SK-N-SH treated with all-trans-retinoic acid at 6 μM for 48 hours (cell line): ENCODE results near the gene XAB2.

Source experiments
- ARNTL ChIP-seq: fragments of 450-650 bp; formaldehyde crosslinking; IDR thresholded peaks from 2 replicates; pipeline ENCODE4 v1.5.0; 2020; ENCODE audit warnings: low read depth, mild to moderate bottlenecking, moderate library complexity, borderline replicate concordance
- BACH2 ChIP-seq: fragments of 250-450 bp; sonication (Bioruptor Pico); IDR thresholded peaks from 2 replicates; pipeline ENCODE4 v1.9.0; 2021; ENCODE audit warnings: mild to moderate bottlenecking, borderline replicate concordance
- ESRRG ChIP-seq: fragments of 250-450 bp; sonication (Bioruptor Pico); IDR thresholded peaks from 2 replicates; pipeline ENCODE4 v1.6.1; 2021; ENCODE audit warnings: mild to moderate bottlenecking
- GLIS3 ChIP-seq: fragments of 250-450 bp; sonication (Bioruptor Pico); IDR thresholded peaks from 2 replicates; pipeline ENCODE4 v1.5.0; 2020; ENCODE audit warnings: mild to moderate bottlenecking, moderate library complexity
- ISL1 ChIP-seq: fragments of 250-450 bp; sonication (Bioruptor Pico); IDR thresholded peaks from 2 replicates; pipeline ENCODE4 v2.1.2; 2022; ENCODE audit warnings: mild to moderate bottlenecking, moderate library complexity
- POU6F1 ChIP-seq: fragments of 250-450 bp; sonication (Bioruptor Pico); IDR thresholded peaks from 2 replicates; pipeline ENCODE4 v1.8.0; 2021; ENCODE audit warnings: low read depth, mild to moderate bottlenecking, moderate library complexity, borderline replicate concordance
- RARB ChIP-seq: fragments of 250-450 bp; sonication (Bioruptor Pico); IDR thresholded peaks from 2 replicates; pipeline ENCODE4 v1.8.0; 2021; ENCODE audit warnings: mild to moderate bottlenecking, moderate library complexity
- ZC3H10 ChIP-seq: fragments of 250-450 bp; sonication (Bioruptor Pico); IDR thresholded peaks from 2 replicates; pipeline ENCODE4 v1.5.1; 2021; ENCODE audit warnings: mild to moderate bottlenecking, moderate library complexity
- ZFP3 ChIP-seq: fragments of 250-450 bp; sonication (Bioruptor Pico); IDR thresholded peaks from 2 replicates; pipeline ENCODE4 v1.5.0; 2020; ENCODE audit warnings: mild to moderate bottlenecking, moderate library complexity
- ZFP30 ChIP-seq: fragments of 450-650 bp; formaldehyde crosslinking; IDR thresholded peaks from 2 replicates; pipeline ENCODE4 v1.5.0; 2022; ENCODE audit warnings: mild to moderate bottlenecking, moderate library complexity
- TF ChIP-seq, protein P1 (sequence below): fragments of 250-450 bp; sonication (Bioruptor Pico); IDR thresholded peaks from 2 replicates; pipeline ENCODE4 v1.5.1; 2021; ENCODE audit warnings: mild to moderate bottlenecking, moderate library complexity

GRCh38 chr19:7635670-7636069, 6.3 kb upstream of the XAB2 start:
- TF ChIP-seq ZFP30 (CRISPR knock-in tag) (no peak), ESRRG (no peak), ZFP3 (CRISPR knock-in tag) (no peak), RARB (CRISPR knock-in tag) (no peak), ARNTL (no peak), GLIS3 (CRISPR knock-in tag) (no peak), POU6F1 (CRISPR knock-in tag) (no peak), ZC3H10 (CRISPR knock-in tag) (no peak), ISL1 (CRISPR knock-in tag) (no peak), BACH2 (CRISPR knock-in tag) (no peak)
- TF ChIP-seq, protein P1, sequence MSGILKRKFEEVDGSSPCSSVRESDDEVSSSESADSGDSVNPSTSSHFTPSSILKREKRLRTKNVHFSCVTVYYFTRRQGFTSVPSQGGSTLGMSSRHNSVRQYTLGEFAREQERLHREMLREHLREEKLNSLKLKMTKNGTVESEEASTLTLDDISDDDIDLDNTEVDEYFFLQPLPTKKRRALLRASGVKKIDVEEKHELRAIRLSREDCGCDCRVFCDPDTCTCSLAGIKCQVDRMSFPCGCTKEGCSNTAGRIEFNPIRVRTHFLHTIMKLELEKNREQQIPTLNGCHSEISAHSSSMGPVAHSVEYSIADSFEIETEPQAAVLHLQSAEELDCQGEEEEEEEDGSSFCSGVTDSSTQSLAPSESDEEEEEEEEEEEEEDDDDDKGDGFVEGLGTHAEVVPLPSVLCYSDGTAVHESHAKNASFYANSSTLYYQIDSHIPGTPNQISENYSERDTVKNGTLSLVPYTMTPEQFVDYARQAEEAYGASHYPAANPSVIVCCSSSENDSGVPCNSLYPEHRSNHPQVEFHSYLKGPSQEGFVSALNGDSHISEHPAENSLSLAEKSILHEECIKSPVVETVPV (CRISPR knock-in tag), result no peak
